ENCODE measurements around the gene MRS2.

- TF ChIP-seq POLR2A (IDR thresholded peaks at IDR 0.05) (no peak), CTCF (IDR thresholded peaks at IDR 0.05) (no peak)
Measured at GRCh38 chr6:24391208-24391607, 11.5 kb upstream of the MRS2 start.

Measured in right lobe of liver (tissue), 4 donors.